Measurements from ENCODE around the gene SLC4A4.

- TF ChIP-seq CTCF (IDR thresholded peaks at IDR 0.05; ENCODE audit: low read length) (no peak), EZH2 (IDR thresholded peaks at IDR 0.05; ENCODE audit: borderline replicate concordance, low read length) (no peak)
Observed at GRCh38 chr4:71348586-71348985, 9.8 kb downstream of the SLC4A4 start.
